Right lobe of liver (tissue), 6 donors: ENCODE measurements around the gene MOB3B. TPM values are rescaled to one million over a fixed set of nuclear protein-coding genes. Genes with fewer than 3 reads are reported as not detected.

Source experiments
- ATAC-seq, 4 donors: fragments of 200-7000 bp; cut with Tn5 transposase; one replicate each; pipeline ENCODE4 v1.9.1; 2020; ENCODE audit warnings: mild to moderate bottlenecking in 4 of 4, moderate library complexity in 4 of 4
- DNase-seq, 3 donors: peaks; one replicate each; pipeline ENCODE4 v3.0.0-alpha.2; 2020
- H3K27ac ChIP-seq, 3 donors: fragments of 200-600 bp; one replicate each; pipeline ENCODE4 v1.8.0; 2022
- H3K27me3 ChIP-seq, 2 donors: fragments of 200-600 bp; one replicate each; pipeline ENCODE4 v1.8.0; 2022
- H3K36me3 ChIP-seq, 4 donors: fragments of 200-600 bp; sonication (generic) in 1 of 4; one replicate each; pipeline versions ENCODE4 v1.5.1 to v1.8.0; 2017 to 2022; ENCODE audit warnings: control low read depth in 1 of 4
- H3K4me1 ChIP-seq, 4 donors: fragments of 200-600 bp; sonication (generic) in 1 of 4; one replicate each; pipeline versions ENCODE4 v1.5.1 to v1.8.0; 2017 to 2022; ENCODE audit warnings: control low read depth in 1 of 4
- H3K4me3 ChIP-seq, 3 donors: fragments of 200-600 bp; one replicate each; pipeline ENCODE4 v1.8.0; 2022
- H3K9me3 ChIP-seq, 4 donors: fragments of 200-600 bp; sonication (generic) in 1 of 4; one replicate each; pipeline versions ENCODE4 v1.5.1 to v1.8.0; 2017 to 2022; ENCODE audit warnings: control low read depth in 1 of 4
- CTCF ChIP-seq, 4 donors: fragments of 200-600 bp in 3 of 4; fragments of 450-650 bp in 1 of 4; IDR thresholded peaks; one replicate each; pipeline versions ENCODE4 v1.5.1 to v1.8.0; 2016 to 2022; ENCODE audit warnings: antibody characterized with exemption in 4 of 4, mild to moderate bottlenecking in 2 of 4
- POLR2A ChIP-seq: fragments of 450-650 bp; IDR thresholded peaks from one replicate; pipeline ENCODE4 v1.6.1; 2017; ENCODE audit warnings: antibody characterized with exemption, mild to moderate bottlenecking
- WGBS: methylation state at CpG from one replicate; pipeline ENCODE4 v1.1.6; 2018; ENCODE audit warnings: low coverage, low lambda C conversion rate; ENCODE audit not compliant: insufficient coverage; ENCODE audit errors: missing lambda C conversion rate; 5-methylcytosine and 5-hydroxymethylcytosine counted together
- intact Hi-C, 2 donors: fragments of 100-400 bp; cut with DNase I; formaldehyde crosslinking; loops; one replicate each; pipeline versions ENCODE4 v1.11.2 to v1.14.1; 2022
- total RNA-seq, 6 experiments: library from RNA; depleted of rRNA in 2 of 6; stranded (reverse); fragments of >200 nt in 2 of 6; fragmentation: NEBNext Ultra II Directional in 3 of 6; extraction: Animal tissue kit (Norgen Biotek cat#: 25700) in 3 of 6; gene quantifications; one replicate each; pipeline versions ENCODE4 v1.1.0 to v1.2.4, GENCODE V29; 2016 to 2023
- donor health status: DM: no; HTN: yes; CAD: no.
- donor health status: DM: no; HTN: no; CAD: no.
- donor health status: DM: no; HTN: no; CAD: no.
- donor health status: DM: no; HTN: yes; CAD: no.
- donor health status: DM: no; HTN: yes; CAD: no.

The MOB3B gene
- total RNA-seq, 6 experiments from 2014 or later: 1.0 to 2.4 (median 1.7) TPM

DNA sequence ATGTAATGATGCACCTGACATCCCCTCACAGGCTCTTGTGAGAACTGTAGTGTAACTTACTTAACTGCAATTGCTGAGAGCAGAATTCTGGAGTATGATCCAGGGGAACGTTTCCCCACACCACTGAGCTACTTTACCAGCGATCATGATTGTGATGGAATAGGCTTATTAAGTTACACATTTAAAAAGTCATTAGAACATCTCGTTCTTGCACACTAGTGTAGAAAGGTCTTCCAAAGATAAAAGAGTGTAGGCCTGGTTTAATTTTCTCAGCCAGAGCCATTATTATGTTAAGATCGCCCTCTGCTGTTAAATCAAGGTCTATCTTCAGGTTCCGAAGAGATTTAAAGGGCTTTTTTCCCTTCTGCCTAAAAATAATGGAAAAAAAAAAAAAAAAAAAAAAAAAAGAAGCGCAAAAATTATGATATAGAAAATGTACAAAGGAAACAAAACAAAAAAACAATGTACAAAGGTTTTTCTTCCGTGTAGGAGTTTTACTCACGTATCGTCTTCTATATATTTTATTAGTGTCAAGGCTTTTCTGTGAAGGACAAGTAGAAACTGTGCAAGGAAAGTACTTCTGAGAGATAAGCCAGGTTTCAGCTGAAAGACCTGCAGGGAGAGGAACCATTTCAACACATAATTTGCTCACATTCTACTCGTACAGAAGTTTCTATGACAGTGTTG, 18.6 kb upstream of the MOB3B start:
- Histone ChIP-seq H3K4me3 (no peak overlapping the region), H3K27me3 (no peaks in the 10 kb centered on the region), H3K9me3 (no peaks in the 10 kb centered on the region), H3K4me1 (no peaks in the 10 kb centered on the region), H3K27ac (no peak overlapping the region), H3K36me3 (peaks cover 0 to 7% (median 0%) of the 10 kb centered on the region in 4 donors)
- TF ChIP-seq POLR2A (no peak), CTCF (IDR thresholded peaks at IDR 0.05) (peak; percentile 49 to 55 (median 52))
- ATAC-seq (peak; percentile 89 to 95 (median 92)), DNase-seq (no peak)
- intact Hi-C loops: no loop called here
- 28% methylated on average over 10 of the region's 10 CpGs for WGBS

DNA sequence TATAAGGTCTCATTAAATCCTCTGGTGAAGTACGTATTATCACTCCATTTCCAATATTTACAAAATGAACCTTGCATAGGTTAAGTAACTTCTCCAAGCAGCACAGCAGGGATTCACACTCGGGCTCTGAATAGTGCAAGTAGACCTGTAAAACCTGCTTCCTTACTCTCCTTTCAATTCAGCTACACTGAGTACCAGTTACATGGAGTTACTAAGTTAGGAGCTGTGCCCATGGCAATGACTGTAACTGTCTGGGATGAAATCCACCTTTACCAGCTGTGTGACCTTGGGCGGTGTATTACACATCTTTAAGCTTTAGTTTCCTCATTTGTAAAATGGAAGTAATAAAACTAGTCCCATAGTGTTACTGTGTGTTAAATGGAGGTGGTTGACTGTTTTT, 15.9 kb upstream of the MOB3B start:
- H3K27me3 ChIP-seq: no peaks in the 10 kb centered on the region
- intact Hi-C loops: no loop called here
- TF ChIP-seq POLR2A (no peak), CTCF (IDR thresholded peaks at IDR 0.05) (no peak)
- H3K27ac ChIP-seq: no peak overlapping the region
- peaks cover 0 to 6% (median 3%) of the 10 kb centered on the region in 4 donors for H3K4me1 ChIP-seq
- 88% methylated on average over 3 of the region's 3 CpGs for WGBS
- ATAC-seq (peak in 2 of 4 donors; percentile 35 to 41), DNase-seq (no peak)
- peaks cover 0 to 2% (median 0%) of the 10 kb centered on the region in 4 donors for H3K36me3 ChIP-seq
- H3K9me3 ChIP-seq: no peaks in the 10 kb centered on the region
- no peak overlapping the region for H3K4me3 ChIP-seq

DNA sequence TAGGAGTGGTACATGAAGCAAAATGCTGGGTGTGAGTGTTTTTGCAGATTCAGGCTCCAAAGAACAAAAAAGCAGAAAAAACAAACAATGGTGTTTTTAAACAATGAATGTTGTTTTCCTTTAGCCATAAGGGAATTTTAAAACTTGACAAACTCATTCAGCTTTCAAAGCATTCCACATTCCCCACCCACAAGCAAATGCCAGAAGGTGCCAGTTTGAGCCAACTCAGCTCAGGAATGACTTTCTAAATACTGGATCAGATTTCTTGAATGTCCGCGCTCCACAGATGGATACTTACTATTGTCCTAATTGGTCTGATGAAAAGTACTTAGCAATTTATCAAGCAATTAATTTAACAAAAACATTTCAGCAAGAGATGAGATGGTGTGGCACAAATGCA, 12.9 kb upstream of the MOB3B start:
- H3K9me3 ChIP-seq: no peaks in the 10 kb centered on the region
- no peak for ATAC-seq

DNA sequence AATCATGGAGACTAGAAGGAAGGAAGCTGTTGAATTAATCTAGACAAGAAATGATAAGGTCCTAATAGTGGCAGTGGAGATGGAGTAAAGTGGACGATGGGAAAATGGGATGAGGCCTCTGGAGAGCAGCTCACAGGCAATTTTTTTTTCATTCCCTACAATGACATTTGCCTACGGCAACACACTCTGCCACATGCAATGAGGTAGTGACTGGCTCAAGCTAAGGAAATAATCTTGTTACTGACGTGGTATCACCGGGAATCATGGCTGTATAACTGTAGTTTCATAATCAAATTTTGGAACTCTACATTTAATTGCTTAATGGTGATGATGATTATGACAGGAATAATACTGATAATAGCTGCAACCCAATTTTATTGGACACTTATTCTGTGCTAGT, 12.1 kb upstream of the MOB3B start:
- no peak overlapping the region for H3K27ac ChIP-seq
- intact Hi-C loops: loop anchor here in 1 of 2 donors (5.0 kb wide), 1 partner anchor 209 kb away; no protein-coding TSS in a partner anchor
- WGBS: 93% methylated on average over 4 of the region's 4 CpGs

More for the DNA sequence above, 12.9 kb upstream of the MOB3B start:
- Histone ChIP-seq H3K4me3 (no peak overlapping the region), H3K4me1 (peaks cover 0 to 34% (median 12%) of the 10 kb centered on the region in 4 donors), H3K27me3 (no peaks in the 10 kb centered on the region), H3K27ac (no peak overlapping the region), H3K36me3 (no peaks in the 10 kb centered on the region)
- DNase-seq: no peak
- TF ChIP-seq POLR2A (no peak), CTCF (IDR thresholded peaks at IDR 0.05) (no peak)
- intact Hi-C loops: loop anchor here in 1 of 2 donors (5.0 kb wide), 1 partner anchor 210 kb away; no protein-coding TSS in a partner anchor
- 94% methylated on average over 2 of the region's 2 CpGs for WGBS

More for the DNA sequence above, 12.1 kb upstream of the MOB3B start:
- H3K27me3 ChIP-seq: no peaks in the 10 kb centered on the region
- peaks cover 0 to 41% (median 12%) of the 10 kb centered on the region in 4 donors for H3K4me1 ChIP-seq
- H3K9me3 ChIP-seq: no peaks in the 10 kb centered on the region
- DNase-seq (no peak), ATAC-seq (no peak)
- no peak for TF ChIP-seq CTCF (IDR thresholded peaks at IDR 0.05)
- no peak for TF ChIP-seq POLR2A
- no peak overlapping the region for H3K4me3 ChIP-seq
- no peaks in the 10 kb centered on the region for H3K36me3 ChIP-seq
